ENCODE measurements around the gene ZNF613. TPM values are rescaled to one million over a fixed set of nuclear protein-coding genes. Genes with fewer than 3 reads are reported as not detected.
A peak's percentile ranks its signal among the peaks of the same experiment; 100 is the strongest.

ZNF613 gene
- total RNA-seq, 2 donors from 2014 or later = 15.4 to 17.0 TPM

DNA sequence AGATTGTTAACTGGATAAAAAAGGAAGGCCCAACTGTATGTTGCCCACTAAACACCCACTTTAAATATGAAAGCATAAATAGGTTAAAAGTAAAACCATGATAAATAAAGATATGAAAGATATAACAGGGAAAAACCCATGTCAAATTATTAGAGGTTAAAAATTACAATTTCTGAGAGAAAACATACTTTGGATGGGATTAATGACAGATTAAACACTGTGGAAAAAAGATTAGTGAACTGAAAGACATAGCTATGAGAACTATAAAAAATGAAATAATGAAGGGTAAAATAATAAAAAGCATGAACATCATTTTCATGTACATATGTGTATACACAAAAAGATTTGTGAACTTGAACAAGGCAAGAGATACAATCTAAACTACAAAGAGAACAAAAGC is 37.3 kb upstream of the ZNF613 start:
- DNase-seq (ENCODE audit: low spot score) = no peak
- H3K27ac ChIP-seq = no peak overlapping the region
- no peak overlapping the region for H3K4me3 ChIP-seq
- H3K4me1 ChIP-seq (replicated peaks) = no peaks in the 10 kb centered on the region
- intact Hi-C loops (cut with DNase I) = no loop called here
- no peaks in the 10 kb centered on the region for H3K27me3 ChIP-seq (replicated peaks; ENCODE audit: insufficient read depth)
- peaks cover 9% of the 10 kb centered on the region for H3K9me3 ChIP-seq
- TF ChIP-seq POLR2AphosphoS5 (IDR thresholded peaks at IDR 0.05) (no peak), POLR2A (IDR thresholded peaks at IDR 0.05) (no peak)
- peaks cover 33 to 38% of the 10 kb centered on the region in 2 donors for H3K36me3 ChIP-seq

GRCh38 chr19:51891193-51891747 is 36.0 kb upstream of the ZNF613 start:
- H3K27me3 ChIP-seq (replicated peaks; ENCODE audit: insufficient read depth) = no peaks in the 10 kb centered on the region
- H3K9me3 ChIP-seq = peaks cover 9% of the 10 kb centered on the region
- H3K36me3 ChIP-seq = peaks cover 46 to 50% of the 10 kb centered on the region in 2 donors
- no peak overlapping the region for H3K27ac ChIP-seq
- H3K4me1 ChIP-seq (replicated peaks) = no peaks in the 10 kb centered on the region
- 96% methylated on average over 10 of the region's 10 CpGs for WGBS
- no peak for DNase-seq (ENCODE audit: low spot score)
- H3K4me3 ChIP-seq = no peak overlapping the region
- intact Hi-C loops (cut with DNase I) = no loop called here
- no peak for TF ChIP-seq POLR2A (IDR thresholded peaks at IDR 0.05)
- TF ChIP-seq CTCF (IDR thresholded peaks at IDR 0.05) = no peak
- TF ChIP-seq POLR2AphosphoS5 (IDR thresholded peaks at IDR 0.05) = no peak

DNA sequence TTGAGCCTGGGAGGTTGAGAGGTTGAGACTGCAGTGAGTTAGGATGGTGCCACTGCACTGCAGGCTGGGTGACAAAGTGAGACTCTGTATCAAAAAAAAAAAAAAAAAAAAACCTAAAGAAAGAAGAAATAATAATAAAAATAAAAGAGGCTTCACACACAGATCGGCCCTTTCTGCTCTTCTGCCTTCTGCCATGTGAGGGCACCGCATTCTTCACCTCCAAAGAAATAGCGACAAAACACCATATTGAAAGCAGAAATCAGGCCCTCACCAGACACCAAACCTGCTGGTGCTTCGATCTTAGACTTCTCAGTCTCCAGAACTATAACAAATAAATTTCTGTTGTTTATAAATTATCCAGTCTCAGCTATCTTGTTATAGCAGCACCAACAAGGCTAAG is 25.4 kb upstream of the ZNF613 start:
- Histone ChIP-seq H3K4me3 (no peak overlapping the region), H3K9me3 (no peaks in the 10 kb centered on the region), H3K27me3 (replicated peaks; ENCODE audit: insufficient read depth) (no peaks in the 10 kb centered on the region), H3K27ac (no peak overlapping the region), H3K36me3 (peaks cover under 1 to 17% of the 10 kb centered on the region in 2 donors), H3K4me1 (replicated peaks) (no peaks in the 10 kb centered on the region)
- no peak for DNase-seq (ENCODE audit: low spot score)
- TF ChIP-seq POLR2A (IDR thresholded peaks at IDR 0.05) (no peak), POLR2AphosphoS5 (IDR thresholded peaks at IDR 0.05) (no peak), CTCF (IDR thresholded peaks at IDR 0.05) (no peak)
- WGBS = 95% methylated on average over 4 of the region's 4 CpGs
- intact Hi-C loops (cut with DNase I) = no loop called here

- WGBS = 74% methylated on average over 8 of the region's 8 CpGs
- Histone ChIP-seq H3K9me3 (no peaks in the 10 kb centered on the region), H3K27ac (peak overlapping the region in 1 of 2 donors; percentile 91), H3K36me3 (peaks cover 0 to 15% of the 10 kb centered on the region in 2 donors), H3K27me3 (replicated peaks; ENCODE audit: insufficient read depth) (no peaks in the 10 kb centered on the region), H3K4me1 (replicated peaks) (no peaks in the 10 kb centered on the region), H3K4me3 (peak overlapping the region; percentile 63)
- DNase-seq (ENCODE audit: low spot score) = no peak
- intact Hi-C loops (cut with DNase I) = no loop called here
- TF ChIP-seq CTCF (IDR thresholded peaks at IDR 0.05) (no peak), POLR2A (IDR thresholded peaks at IDR 0.05) (no peak), POLR2AphosphoS5 (IDR thresholded peaks at IDR 0.05) (no peak)
Measured at GRCh38 chr19:51903192-51903591, 24.1 kb upstream of the ZNF613 start.

DNA sequence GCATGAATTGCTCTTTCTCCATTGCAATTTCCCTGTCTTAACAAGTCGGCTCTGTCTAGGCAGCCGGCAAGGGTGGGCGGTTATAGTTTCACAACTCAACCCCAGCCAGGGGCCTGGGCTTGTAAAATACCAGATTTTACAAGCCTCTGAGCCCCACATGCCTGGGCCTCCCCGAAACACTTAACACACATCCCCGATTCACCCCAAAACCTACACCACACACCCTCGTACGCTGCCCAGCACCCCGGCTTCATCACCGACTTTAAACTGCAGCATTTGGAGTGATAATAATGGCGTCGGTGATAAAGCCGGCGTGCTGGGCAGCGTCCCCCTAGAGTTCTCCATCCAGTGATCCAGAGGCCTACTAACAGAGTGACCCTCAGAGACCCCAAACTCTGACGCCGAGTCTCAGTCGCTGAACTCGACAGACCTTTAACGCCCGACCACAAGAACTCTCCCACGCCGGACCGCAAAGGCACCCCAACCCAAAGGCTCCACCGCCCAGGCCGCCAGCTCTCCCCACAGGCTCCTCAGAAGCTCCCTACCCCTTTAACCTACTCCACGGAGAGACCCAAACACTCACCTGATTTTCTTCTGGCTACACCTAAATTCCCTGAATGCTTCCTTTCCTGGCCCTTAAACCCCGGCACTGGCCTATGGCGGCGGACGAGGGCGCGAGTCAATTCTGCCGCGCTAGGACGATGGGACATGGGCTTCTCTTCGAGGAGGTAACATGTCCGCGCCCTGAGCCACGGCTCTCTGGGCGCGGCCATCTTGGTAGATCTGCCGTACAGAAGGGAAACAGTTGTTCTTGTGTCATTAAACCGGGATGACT is 22.7 kb upstream of the ZNF613 start, which contains the start of gene ZNF649:
Gene ZNF649 (minus strand): TSS at position 687 of the 835 bp plus-strand sequence. CDS start 4,910 bp downstream, outside the sequence.
- H3K9me3 ChIP-seq = no peaks in the 10 kb centered on the region
- H3K27me3 ChIP-seq (replicated peaks; ENCODE audit: insufficient read depth) = no peaks in the 10 kb centered on the region
- peaks cover 0 to 1% of the 10 kb centered on the region in 2 donors for H3K36me3 ChIP-seq
- peak within 1 kb of the TSS; percentile 91 to 94 for H3K27ac ChIP-seq
- under 1% methylated on average over 41 of the region's 43 CpGs for WGBS
- peak; percentile 81 for DNase-seq (ENCODE audit: low spot score)
- TF ChIP-seq POLR2AphosphoS5 (IDR thresholded peaks at IDR 0.05) (peak; percentile 80), POLR2A (IDR thresholded peaks at IDR 0.05) (peak; percentile 22), CTCF (IDR thresholded peaks at IDR 0.05) (no peak)
- no peaks in the 10 kb centered on the region for H3K4me1 ChIP-seq (replicated peaks)
- intact Hi-C loops (cut with DNase I) = loop anchor here (2.0 kb wide), 1 partner anchor 22 kb away; the partner anchor contains the start of gene ZNF613
- H3K4me3 ChIP-seq = peak within 1 kb of the TSS; percentile 63
